SKM-1 treated with dmso at 0.1 percent for 144 hours (cell line): ENCODE data around the gene EIF5AL1.
"Not testable (repeated sequence)": the region's sequence is repeated elsewhere in the genome, so short reads cannot be mapped to it uniquely, and the experiment has no call there.

ENCODE experiments used
- DNase-seq: peaks from one replicate; lab custom pipeline; 2025; ENCODE audit not compliant: unreplicated experiment; lab: John Stamatoyannopoulos, UW

EIF5AL1 gene

DNA sequence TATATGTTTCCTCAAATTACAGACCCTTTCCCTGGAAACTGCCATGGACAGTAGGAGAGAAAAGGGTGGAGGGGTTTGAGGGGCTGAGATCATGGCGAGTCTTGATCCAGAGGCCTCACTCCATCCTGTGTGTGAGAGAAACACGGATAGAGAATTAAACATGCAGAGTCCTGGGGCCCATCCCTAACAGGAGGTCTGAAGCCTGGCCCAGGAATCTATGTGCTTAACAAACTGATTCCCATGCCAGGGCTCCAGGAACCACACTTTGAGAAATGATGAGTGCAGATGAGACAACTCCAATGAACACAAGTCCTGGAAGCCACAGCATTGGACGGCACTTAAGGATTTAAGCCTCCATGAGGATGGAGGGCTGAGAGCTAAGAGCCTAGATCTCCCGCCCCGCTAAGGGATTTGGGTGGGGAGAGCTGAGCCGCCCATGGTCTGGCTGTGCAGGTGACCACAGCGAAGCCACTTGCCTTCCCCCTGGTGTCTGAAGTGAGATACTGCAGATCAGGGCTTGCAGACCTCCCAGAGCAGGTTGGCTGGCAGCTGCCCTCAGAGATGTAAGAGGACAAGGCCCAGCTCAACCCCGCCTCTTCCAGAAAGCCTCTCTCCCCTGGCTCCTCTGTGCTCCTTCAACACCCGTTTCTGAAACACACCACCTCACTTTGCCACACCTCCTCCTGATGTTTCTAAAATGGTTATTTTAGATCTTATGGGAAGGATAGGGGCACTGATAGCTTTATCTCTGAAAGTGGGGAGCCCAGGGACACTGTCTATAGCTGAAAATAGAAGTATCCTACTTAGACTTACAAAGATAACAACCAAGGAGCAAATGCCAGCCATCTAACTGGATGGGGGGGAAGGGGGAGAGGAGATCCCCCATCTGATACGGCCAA is 24.8 kb upstream of the EIF5AL1 start:
- DNase-seq: peak; percentile 30

DNA sequence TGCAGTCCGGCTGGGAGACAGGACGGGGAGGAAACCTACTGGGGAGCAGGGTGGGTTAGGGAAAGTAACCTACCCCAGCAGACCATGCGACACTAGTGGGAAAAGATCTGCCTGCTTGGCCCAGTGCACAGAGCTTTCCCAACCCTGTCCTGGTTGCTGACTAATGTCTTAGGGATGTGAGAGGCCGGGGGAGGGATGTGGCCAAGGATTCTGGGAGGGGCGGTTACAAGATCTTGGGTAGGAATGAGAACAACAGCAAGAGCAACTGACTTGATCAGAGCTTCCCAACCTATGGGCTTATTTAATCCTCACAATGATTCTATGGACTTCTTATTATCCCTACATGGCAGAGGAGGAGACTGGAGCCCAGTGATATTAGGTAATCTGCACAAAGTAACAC is 24.0 kb upstream of the EIF5AL1 start:
- no peak for DNase-seq

- no peak for DNase-seq
These were observed 23.5 kb upstream of the EIF5AL1 start for GRCh38 chr10:79488870-79489269.

DNA sequence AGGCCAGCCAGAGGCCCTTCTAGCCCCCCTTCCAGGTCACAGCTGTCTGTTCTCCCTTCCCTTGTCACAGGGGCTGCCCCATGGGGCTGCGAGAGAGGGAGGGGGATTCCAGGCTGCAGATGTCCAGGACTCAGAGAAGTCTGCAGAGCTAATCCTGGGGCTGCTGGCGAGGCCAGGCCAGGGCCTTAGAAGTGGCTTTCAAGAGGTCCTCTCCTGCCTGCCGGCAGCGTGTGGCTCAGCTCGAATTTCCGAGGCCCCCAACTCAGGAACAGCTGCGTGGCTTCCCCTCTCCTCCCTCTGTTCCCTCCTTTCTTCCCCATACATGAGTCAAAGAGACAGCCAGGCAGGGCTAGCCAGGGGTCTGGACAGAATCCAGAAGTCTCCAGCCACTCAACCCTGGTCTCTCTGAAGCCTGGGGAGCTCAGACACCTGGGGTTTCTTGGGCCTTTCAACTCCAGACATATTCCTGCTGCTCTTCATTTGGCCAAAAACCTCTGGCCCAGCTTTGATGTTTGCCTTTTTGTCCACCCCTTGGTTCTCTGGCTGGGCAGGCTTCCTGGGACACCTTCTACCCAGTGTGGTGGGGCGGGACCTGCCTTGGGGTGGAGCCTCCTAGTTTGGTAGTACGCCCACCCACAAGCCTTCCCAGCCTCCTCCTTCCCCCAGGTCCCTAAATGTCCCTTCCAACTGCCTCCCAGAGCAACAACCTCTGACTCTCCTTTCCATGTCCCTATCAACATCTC is 21.8 kb upstream of the EIF5AL1 start:
- DNase-seq: no peak

DNA sequence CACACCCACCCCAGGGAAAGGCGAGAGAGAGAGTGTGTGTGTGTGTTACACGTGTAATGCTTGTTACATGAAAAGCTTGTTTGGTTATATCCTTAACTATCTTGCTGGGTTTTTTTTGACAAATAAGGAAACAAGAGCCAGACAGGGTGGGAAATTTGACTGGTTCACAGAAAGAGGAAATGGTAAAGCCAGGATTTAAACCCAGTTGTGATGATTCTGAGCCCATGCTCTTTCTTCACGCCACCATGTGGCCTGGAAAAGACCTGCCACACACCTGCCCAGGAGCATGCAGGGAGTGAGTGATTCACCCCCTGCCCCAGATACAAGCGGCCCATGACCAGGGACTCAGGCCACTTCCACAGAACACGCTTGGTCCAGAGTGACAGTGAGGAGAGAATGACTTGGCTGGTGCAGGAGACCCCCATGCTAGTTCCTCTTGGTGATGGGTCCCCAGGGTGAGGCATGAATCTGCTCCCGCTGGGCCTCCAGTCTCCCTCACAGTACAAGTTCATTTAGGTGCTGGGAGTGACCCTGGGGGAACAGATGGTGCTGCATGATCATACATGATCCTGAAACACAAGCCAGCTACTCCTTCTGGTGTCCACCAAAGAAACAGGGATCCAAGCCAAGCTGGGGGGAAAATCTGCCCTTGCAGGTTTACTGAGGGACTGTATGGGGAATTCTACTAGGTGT is 21.0 kb upstream of the EIF5AL1 start:
- DNase-seq: peak; percentile 70

DNA sequence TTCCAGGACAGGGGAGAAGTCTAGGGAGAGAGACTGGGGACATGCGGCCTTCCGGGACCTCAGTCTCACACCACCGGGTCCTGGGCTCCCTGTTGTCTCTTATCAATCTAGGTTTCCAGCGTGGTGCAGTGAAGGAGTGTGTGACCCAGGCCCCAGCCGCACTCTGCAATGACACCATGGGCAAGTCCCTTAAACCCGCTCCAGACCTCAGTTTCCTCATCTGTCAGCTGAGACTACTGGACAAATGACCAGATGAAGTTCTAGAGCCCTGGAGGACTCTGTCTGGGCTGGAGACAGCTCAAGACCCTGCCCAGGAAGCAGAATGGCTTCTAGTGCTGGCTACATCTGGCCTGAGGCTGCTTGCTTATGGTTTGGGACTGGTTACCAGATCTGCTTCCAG is 20.1 kb upstream of the EIF5AL1 start:
- no peak for DNase-seq

DNA sequence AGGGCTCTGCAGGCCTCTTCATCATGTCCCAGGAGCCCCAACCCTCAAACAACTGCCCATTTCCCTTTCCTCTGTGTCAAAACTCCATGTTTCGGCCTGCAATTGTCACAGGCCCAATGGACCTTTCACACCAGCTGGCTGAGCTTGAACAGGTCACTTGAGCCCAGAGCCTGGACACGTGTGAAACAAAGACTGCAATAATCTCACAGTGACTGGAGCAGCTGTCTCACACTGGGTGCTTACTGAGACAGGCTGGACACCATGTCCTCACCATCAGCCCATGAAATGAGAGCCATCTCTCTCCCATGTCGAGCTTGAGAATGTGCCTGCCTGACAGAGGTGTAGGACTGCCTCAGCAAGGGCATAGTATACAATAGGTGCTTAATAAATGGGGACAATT is 19.5 kb upstream of the EIF5AL1 start:
- no peak for DNase-seq

GRCh38 chr10:79493806-79494205 is 18.5 kb upstream of the EIF5AL1 start:
- DNase-seq: no peak

GRCh38 chr10:79494871-79495705 is 17.2 kb upstream of the EIF5AL1 start:
- no peak for DNase-seq

DNA sequence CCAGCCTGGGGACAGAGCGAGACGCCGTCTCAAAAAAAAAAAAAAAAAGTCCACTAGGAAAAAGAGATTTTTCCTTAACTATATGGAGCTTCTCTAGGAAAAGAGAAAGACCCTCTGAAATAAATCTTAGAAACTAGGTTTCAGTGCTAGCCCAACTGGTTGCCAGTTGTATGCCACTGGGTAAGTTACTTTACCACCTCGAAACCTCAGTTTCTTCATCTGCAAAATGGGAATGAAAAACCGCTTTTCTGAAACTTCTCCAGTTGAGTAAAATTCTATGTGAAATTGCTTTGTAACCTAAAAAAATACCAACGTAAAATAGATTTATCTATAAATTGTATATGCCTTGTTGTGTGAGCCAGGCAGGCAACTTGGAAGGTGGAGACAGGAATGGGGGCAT is 16.5 kb upstream of the EIF5AL1 start:
- no peak for DNase-seq

- DNase-seq: no peak
These were observed 15.4 kb upstream of the EIF5AL1 start for GRCh38 chr10:79496896-79497295.

DNA sequence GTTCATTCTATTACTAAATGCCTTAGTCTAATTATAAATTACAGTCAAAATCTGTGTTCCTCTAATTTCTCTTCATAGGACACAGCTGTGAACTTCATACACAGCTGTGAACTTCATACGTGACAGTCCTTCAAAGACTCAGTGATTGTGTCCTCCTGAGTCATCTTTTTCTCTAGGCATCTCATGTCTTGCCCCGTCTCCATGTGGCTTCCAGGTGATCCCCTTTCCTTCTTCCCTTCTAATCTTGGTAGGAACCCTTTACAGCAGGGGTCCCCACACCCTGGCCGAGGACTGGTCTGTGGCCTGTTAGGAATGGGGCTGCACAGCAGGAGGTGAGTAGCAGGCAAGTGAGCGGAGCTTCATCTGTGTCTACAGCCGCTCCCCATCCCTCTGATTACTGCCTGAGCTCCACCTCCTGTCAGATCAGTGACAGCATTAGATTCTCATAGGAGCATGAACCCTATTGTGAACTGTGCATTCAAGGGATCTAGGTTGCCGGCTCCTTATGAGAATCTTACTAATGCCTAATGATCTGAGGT is 14.0 kb upstream of the EIF5AL1 start:
- DNase-seq: no peak

- no peak for DNase-seq
These were observed 9.6 kb upstream of the EIF5AL1 start for GRCh38 chr10:79502561-79503309.

DNA sequence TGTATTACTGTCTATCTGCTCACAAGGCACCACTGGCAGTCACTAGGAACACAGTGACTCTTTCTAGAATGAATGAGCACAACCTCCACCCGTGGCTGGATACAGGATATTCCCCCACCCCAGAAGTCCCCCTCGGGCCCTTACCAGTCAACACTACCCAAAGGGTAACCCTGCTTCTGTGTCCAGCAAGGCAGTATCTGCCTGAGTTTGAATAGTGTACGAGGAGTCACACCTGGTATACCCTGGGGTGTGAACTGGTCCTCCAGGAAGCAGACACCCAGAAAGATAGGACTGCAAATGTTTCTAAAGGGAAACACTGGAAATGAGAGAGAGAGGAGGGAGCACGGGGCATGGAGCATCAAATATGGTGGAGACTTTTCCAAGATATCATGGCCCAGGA is 8.5 kb upstream of the EIF5AL1 start:
- DNase-seq: not testable (repeated sequence)

GRCh38 chr10:79504483-79504882 is 7.8 kb upstream of the EIF5AL1 start:
- not testable (repeated sequence) for DNase-seq

DNA sequence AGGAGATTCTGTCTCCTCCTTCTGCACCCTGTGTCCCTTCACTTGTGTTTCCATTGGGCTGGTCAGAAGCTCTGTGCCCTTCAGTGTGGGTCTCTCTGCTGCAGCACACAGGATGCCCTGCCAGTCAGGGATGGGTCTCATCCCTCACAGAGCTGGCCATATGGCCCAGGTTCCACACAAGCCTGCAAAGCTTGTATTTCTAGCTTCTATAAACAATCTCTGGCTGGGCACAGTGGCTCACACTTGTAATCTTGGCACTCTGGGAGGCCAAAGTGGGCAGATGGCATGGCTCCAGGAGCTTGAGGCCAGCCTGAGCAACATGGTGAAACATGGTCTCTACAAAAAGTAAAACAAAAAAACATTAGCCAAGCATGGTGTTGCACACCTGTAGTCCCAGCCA is 7.0 kb upstream of the EIF5AL1 start:
- DNase-seq: not testable (repeated sequence)

GRCh38 chr10:79505829-79506228 is 6.5 kb upstream of the EIF5AL1 start:
- DNase-seq: no peak

GRCh38 chr10:79507440-79508167 is 4.7 kb upstream of the EIF5AL1 start:
- DNase-seq: no peak

- not testable (repeated sequence) for DNase-seq
These were observed 4.1 kb upstream of the EIF5AL1 start for GRCh38 chr10:79508245-79508644.
